ENCODE data around the gene DUSP7.

- no peak for TF ChIP-seq CTCF (IDR thresholded peaks at IDR 0.05)
- TF ChIP-seq POLR2A (IDR thresholded peaks at IDR 0.05) = no peak
These were observed 28.0 kb upstream of the DUSP7 start for GRCh38 chr3:52084216-52084945.
